ACC112 (cell line): ENCODE measurements around the gene NDUFB2.
"Not testable (repeated sequence)": the region's sequence is repeated elsewhere in the genome, so short reads cannot be mapped to it uniquely, and the experiment has no call there.

Source experiments
- H2AFZ ChIP-seq: fragments of 200-600 bp; sonication (generic); one replicate; pipeline ENCODE4 v1.6.0; 2017; ENCODE audit warnings: antibody characterized with exemption, low read length; ENCODE audit not compliant: unreplicated experiment
- H3K27ac ChIP-seq: fragments of 200-600 bp; sonication (generic); 2 replicates; pipeline ENCODE4 v1.5.1; 2014; ENCODE audit warnings: low read depth, mild to moderate bottlenecking, antibody characterized with exemption, low read length, moderate library complexity
- H3K27me3 ChIP-seq: fragments of 200-600 bp; sonication (generic); 2 replicates; pipeline ENCODE4 v1.6.1; 2014; ENCODE audit warnings: mild to moderate bottlenecking, antibody characterized with exemption, low read length, moderate library complexity, mixed read lengths; ENCODE audit not compliant: insufficient read depth
- H3K36me3 ChIP-seq: fragments of 200-600 bp; sonication (generic); 2 replicates; pipeline ENCODE4 v1.6.1; 2016; ENCODE audit warnings: mild to moderate bottlenecking, antibody characterized with exemption, low read length, moderate library complexity, mixed read lengths; ENCODE audit not compliant: insufficient read depth
- H3K4me1 ChIP-seq: fragments of 200-600 bp; sonication (generic); one replicate; pipeline ENCODE4 v1.6.1; 2016; ENCODE audit warnings: low read length, mixed read lengths; ENCODE audit not compliant: insufficient read depth, unreplicated experiment, control insufficient read depth
- H3K4me3 ChIP-seq: fragments of 200-600 bp; sonication (generic); 2 replicates; pipeline ENCODE4 v1.5.1; 2014; ENCODE audit warnings: mild to moderate bottlenecking, low read depth, low read length
- H3K79me2 ChIP-seq: fragments of 200-600 bp; sonication (generic); one replicate; pipeline ENCODE4 v1.6.0; 2016; ENCODE audit warnings: low read length; ENCODE audit not compliant: control insufficient read depth, unreplicated experiment, insufficient read depth

NDUFB2 gene

DNA sequence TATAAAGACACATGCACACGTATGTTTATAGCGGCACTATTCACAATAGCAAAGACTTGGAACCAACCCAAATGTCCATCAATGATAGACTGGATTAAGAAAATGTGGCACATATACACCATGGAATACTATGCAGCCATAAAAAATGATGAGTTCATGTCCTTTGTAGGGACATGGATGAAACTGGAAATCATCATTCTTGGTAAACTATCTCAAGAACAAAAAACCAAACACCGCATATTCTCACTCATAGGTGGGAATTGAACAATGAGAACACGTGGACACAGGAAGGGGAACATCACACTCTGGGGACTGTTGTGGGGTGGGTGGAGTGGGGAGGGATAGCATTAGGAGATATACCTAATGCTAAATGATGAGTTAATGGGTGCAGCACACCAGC, 46.7 kb downstream of the NDUFB2 start:
- not testable (repeated sequence) for H3K4me3 ChIP-seq, H3K36me3 ChIP-seq, H3K79me2 ChIP-seq, H3K27ac ChIP-seq, H3K4me1 ChIP-seq, H3K27me3 ChIP-seq, H2AFZ ChIP-seq

DNA sequence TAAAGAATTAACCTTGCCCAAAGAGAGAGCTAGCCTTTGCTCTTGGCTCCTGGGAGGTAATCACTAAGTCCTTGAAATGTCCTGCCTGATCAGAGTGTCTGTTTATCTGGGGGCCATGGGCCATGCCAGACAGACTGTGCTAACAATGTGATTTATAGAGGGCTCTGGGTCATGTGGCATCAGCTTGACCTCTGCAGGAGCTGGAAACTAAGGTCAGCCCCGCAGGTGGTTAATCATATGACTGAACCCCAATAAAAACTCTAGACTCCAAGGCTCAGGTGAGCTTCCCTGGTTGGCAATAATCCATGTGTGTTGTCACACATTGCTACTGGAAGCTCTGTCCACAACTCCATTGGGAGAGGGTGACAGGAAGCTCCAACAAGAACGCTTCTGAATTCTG, 47.5 kb downstream of the NDUFB2 start:
- peaks cover 8% of the 10 kb centered on the region; the same call in 1 of the 2 replicates for H3K36me3 ChIP-seq
- H3K4me1 ChIP-seq = peaks cover 4% of the 10 kb centered on the region
- no peaks in the 10 kb centered on the region for H3K27me3 ChIP-seq
- H3K4me3 ChIP-seq = no peak overlapping the region
- no peak overlapping the region for H2AFZ ChIP-seq
- no peaks in the 10 kb centered on the region for H3K79me2 ChIP-seq
- no peak overlapping the region for H3K27ac ChIP-seq

DNA sequence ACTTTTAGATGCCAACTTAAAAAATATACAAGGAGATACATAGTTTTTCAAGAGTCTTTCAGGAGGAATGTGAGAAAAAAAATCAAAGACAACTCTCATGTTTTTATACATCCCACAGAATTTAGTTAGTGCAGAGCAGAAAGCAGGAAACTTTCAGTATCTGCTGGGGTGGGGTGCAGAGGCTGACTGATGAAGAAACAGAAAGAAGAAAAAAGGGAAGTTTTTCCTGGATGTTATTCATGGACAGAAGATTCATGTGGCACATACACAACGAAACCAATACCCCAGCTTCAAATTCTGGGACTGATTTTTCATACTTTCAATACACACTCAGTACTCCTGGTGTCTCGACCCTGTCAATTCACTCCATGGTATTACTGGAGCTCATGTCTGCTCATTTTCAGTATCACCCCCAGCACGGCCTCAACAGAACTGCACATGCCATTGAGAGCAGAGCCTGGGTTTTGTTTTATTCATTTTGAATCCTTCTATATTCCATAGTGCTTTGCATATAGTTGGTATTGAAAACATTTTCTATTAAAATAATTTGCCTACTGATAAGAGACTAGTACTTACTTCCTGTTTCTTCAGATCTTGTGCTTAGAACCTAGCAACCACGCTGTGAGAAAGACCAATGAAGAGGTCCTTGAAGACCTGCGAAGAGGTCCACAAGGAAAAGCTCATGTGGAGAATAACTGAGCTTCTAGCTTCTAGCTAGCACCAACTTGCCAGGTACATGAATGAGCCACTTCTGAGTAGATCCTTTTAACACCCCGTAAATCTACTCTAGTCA, 49.0 kb downstream of the NDUFB2 start:
- no peaks in the 10 kb centered on the region for H3K79me2 ChIP-seq
- no peak overlapping the region for H2AFZ ChIP-seq
- H3K36me3 ChIP-seq = peaks cover 8% of the 10 kb centered on the region; the same call in 1 of the 2 replicates
- H3K27me3 ChIP-seq = no peaks in the 10 kb centered on the region
- no peak overlapping the region for H3K4me3 ChIP-seq
- peaks cover 4% of the 10 kb centered on the region for H3K4me1 ChIP-seq
- H3K27ac ChIP-seq = no peak overlapping the region

GRCh38 chr7:140746751-140747150, 50.2 kb downstream of the NDUFB2 start:
- H3K4me1 ChIP-seq = no peaks in the 10 kb centered on the region
- H3K4me3 ChIP-seq = no peak overlapping the region
- no peak overlapping the region for H2AFZ ChIP-seq
- H3K27me3 ChIP-seq = no peaks in the 10 kb centered on the region
- H3K36me3 ChIP-seq = peaks cover 8% of the 10 kb centered on the region; the same call in 1 of the 2 replicates
- H3K79me2 ChIP-seq = no peaks in the 10 kb centered on the region
- H3K27ac ChIP-seq = no peak overlapping the region

GRCh38 chr7:140752533-140752932, 56.0 kb downstream of the NDUFB2 start:
- H3K36me3 ChIP-seq = peaks cover 10% of the 10 kb centered on the region
- H3K4me3 ChIP-seq = no peak overlapping the region
- H2AFZ ChIP-seq = no peak overlapping the region
- no peaks in the 10 kb centered on the region for H3K4me1 ChIP-seq
- no peaks in the 10 kb centered on the region for H3K79me2 ChIP-seq
- H3K27me3 ChIP-seq = no peaks in the 10 kb centered on the region
- H3K27ac ChIP-seq = no peak overlapping the region

DNA sequence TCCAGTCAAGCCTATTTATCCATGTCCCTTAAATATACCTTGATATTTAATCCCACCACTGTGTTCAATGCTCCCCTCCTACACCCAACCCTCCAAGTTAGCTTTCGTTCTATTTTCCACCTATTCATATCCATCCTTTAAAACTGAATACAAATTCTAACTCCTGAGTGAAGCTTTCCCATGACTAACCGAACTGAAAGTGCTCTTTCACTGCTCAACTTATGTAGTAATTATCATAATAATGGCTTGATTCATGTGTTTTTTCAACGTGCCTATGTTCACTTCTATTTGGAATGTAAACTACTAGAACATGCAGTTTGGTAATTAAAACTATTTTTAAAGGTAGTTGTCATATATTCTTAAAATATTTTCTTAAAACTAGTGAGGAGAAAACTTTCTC, 58.0 kb downstream of the NDUFB2 start:
- Histone ChIP-seq H3K4me1 (no peaks in the 10 kb centered on the region), H3K27ac (no peak overlapping the region), H3K27me3 (no peaks in the 10 kb centered on the region), H3K79me2 (no peaks in the 10 kb centered on the region), H3K4me3 (no peak overlapping the region), H2AFZ (no peak overlapping the region), H3K36me3 (peaks cover 12% of the 10 kb centered on the region)
